HEK293 (cell line): ENCODE results near the gene ISG15.

Source experiments
- FEZF1 ChIP-seq: fragments of 450-650 bp; formaldehyde crosslinking; IDR thresholded peaks from 2 replicates; pipeline ENCODE4 v1.5.1; 2016; ENCODE audit warnings: missing biosample characterization, missing genetic modification characterization
- GLI4 ChIP-seq: fragments of 450-650 bp; formaldehyde crosslinking; IDR thresholded peaks from 2 replicates; pipeline ENCODE4 v1.5.1; 2016; ENCODE audit warnings: missing biosample characterization, missing genetic modification characterization
- GLIS1 ChIP-seq: fragments of 450-650 bp; formaldehyde crosslinking; IDR thresholded peaks from 2 replicates; pipeline ENCODE4 v1.5.1; 2016; ENCODE audit warnings: missing biosample characterization, missing genetic modification characterization
- GLIS2 ChIP-seq: fragments of 450-650 bp; formaldehyde crosslinking; IDR thresholded peaks from 2 replicates; pipeline ENCODE4 v1.5.1; 2016; ENCODE audit warnings: missing biosample characterization, missing genetic modification characterization
- MEIS1 ChIP-seq: sonication (generic); formaldehyde crosslinking; IDR thresholded peaks from 2 replicates; pipeline ENCODE4 v1.8.1; 2022; ENCODE audit warnings: missing genetic modification reagents, mild to moderate bottlenecking, borderline replicate concordance
- PRDM1 ChIP-seq: fragments of 450-650 bp; formaldehyde crosslinking; IDR thresholded peaks from 2 replicates; pipeline ENCODE4; 2016; ENCODE audit warnings: missing biosample characterization, missing genetic modification characterization
- PRDM10 ChIP-seq: fragments of 450-650 bp; formaldehyde crosslinking; IDR thresholded peaks from 2 replicates; pipeline ENCODE4 v1.5.1; 2016; ENCODE audit warnings: missing biosample characterization, missing genetic modification characterization
- SP2 ChIP-seq: fragments of 450-650 bp; formaldehyde crosslinking; IDR thresholded peaks from 2 replicates; pipeline ENCODE4 v1.5.1; 2016; ENCODE audit warnings: missing biosample characterization, missing genetic modification characterization
- SP7 ChIP-seq: fragments of 450-650 bp; formaldehyde crosslinking; IDR thresholded peaks from 2 replicates; pipeline ENCODE4 v1.5.1; 2016; ENCODE audit warnings: missing biosample characterization, missing genetic modification characterization
- TSHZ1 ChIP-seq: fragments of 450-650 bp; formaldehyde crosslinking; IDR thresholded peaks from 2 replicates; pipeline ENCODE4 v1.5.1; 2016; ENCODE audit warnings: missing biosample characterization, missing genetic modification characterization, borderline replicate concordance
- ZBTB20 ChIP-seq: fragments of 450-650 bp; formaldehyde crosslinking; IDR thresholded peaks from 2 replicates; pipeline ENCODE4 v1.5.1; 2016; ENCODE audit warnings: missing biosample characterization, missing genetic modification characterization
- ZBTB26 ChIP-seq: fragments of 450-650 bp; formaldehyde crosslinking; optimal IDR thresholded peaks from 2 replicates; pipeline ENCODE3; 2016; ENCODE audit warnings: missing biosample characterization, mild to moderate bottlenecking, missing genetic modification characterization
- ZFHX2 ChIP-seq: fragments of 450-650 bp; formaldehyde crosslinking; conservative IDR thresholded peaks from 2 replicates; pipeline ENCODE4 v1.5.1; 2016; ENCODE audit warnings: missing biosample characterization, missing genetic modification characterization
- ZFP69B ChIP-seq: fragments of 450-650 bp; formaldehyde crosslinking; IDR thresholded peaks from 2 replicates; pipeline ENCODE4 v1.5.1; 2016; ENCODE audit warnings: missing biosample characterization, missing genetic modification characterization
- ZNF114 ChIP-seq: fragments of 450-650 bp; formaldehyde crosslinking; IDR thresholded peaks from 2 replicates; pipeline ENCODE4 v1.5.0; 2017; ENCODE audit warnings: missing biosample characterization, missing genetic modification characterization
- ZNF202 ChIP-seq: fragments of 450-650 bp; formaldehyde crosslinking; IDR thresholded peaks from 2 replicates; pipeline ENCODE4 v1.5.1; 2016; ENCODE audit warnings: missing biosample characterization, missing genetic modification characterization, borderline replicate concordance
- ZNF211 ChIP-seq: fragments of 450-650 bp; formaldehyde crosslinking; IDR thresholded peaks from 2 replicates; pipeline ENCODE4 v1.5.1; 2016; ENCODE audit warnings: low read depth, missing biosample characterization, missing genetic modification characterization
- ZNF248 ChIP-seq: fragments of 450-650 bp; formaldehyde crosslinking; IDR thresholded peaks from 2 replicates; pipeline ENCODE4 v1.5.1; 2017; ENCODE audit warnings: missing biosample characterization, missing genetic modification characterization
- ZNF311 ChIP-seq: fragments of 450-650 bp; formaldehyde crosslinking; IDR thresholded peaks from 2 replicates; pipeline ENCODE4 v1.5.1; 2017; ENCODE audit warnings: missing biosample characterization, missing genetic modification characterization, borderline replicate concordance
- ZNF473 ChIP-seq: fragments of 450-650 bp; formaldehyde crosslinking; IDR thresholded peaks from 2 replicates; pipeline ENCODE4 v1.5.1; 2017; ENCODE audit warnings: missing biosample characterization, missing genetic modification characterization
- ZNF501 ChIP-seq: fragments of 450-650 bp; formaldehyde crosslinking; IDR thresholded peaks from 2 replicates; pipeline ENCODE4 v1.5.1; 2016; ENCODE audit warnings: missing biosample characterization, missing genetic modification characterization
- ZNF544 ChIP-seq: fragments of 450-650 bp; formaldehyde crosslinking; IDR thresholded peaks from 2 replicates; pipeline ENCODE4 v1.5.0; 2017; ENCODE audit warnings: missing biosample characterization, missing genetic modification characterization
- ZNF560 ChIP-seq: fragments of 450-650 bp; formaldehyde crosslinking; IDR thresholded peaks from 2 replicates; pipeline ENCODE4 v1.5.1; 2017; ENCODE audit warnings: missing biosample characterization, missing genetic modification characterization, borderline replicate concordance
- ZNF664 ChIP-seq: fragments of 450-650 bp; formaldehyde crosslinking; IDR thresholded peaks from 2 replicates; pipeline ENCODE4 v1.5.1; 2016; ENCODE audit warnings: missing biosample characterization, missing genetic modification characterization
- ZNF837 ChIP-seq: fragments of 450-650 bp; formaldehyde crosslinking; IDR thresholded peaks from 2 replicates; pipeline ENCODE4 v1.5.1; 2016; ENCODE audit warnings: missing biosample characterization, missing genetic modification characterization
- ZSCAN5A ChIP-seq: fragments of 450-650 bp; formaldehyde crosslinking; IDR thresholded peaks from 2 replicates; pipeline ENCODE4 v1.5.1; 2016; ENCODE audit warnings: missing biosample characterization, missing genetic modification characterization

ISG15 gene

GRCh38 chr1:1026599-1027413, 13.5 kb downstream of the ISG15 start (continued):
- no peak for TF ChIP-seq PRDM10 (tag by site-specific recombination)
- TF ChIP-seq GLIS2 (tag by site-specific recombination), result 0 out of 2 replicates have a peak, but pooled peaks have one; percentile 4
- no peak for TF ChIP-seq ZBTB26 (tag by site-specific recombination)
- TF ChIP-seq ZFP69B, result no peak
- peak; percentile 96 for TF ChIP-seq GLIS1 (tag by site-specific recombination)
- TF ChIP-seq ZFHX2 (tag by site-specific recombination), result peak; percentile 67
- no peak for TF ChIP-seq ZBTB20 (tag by site-specific recombination)
- no peak for TF ChIP-seq SP7 (tag by site-specific recombination)
- TF ChIP-seq ZNF202, result no peak
- TF ChIP-seq TSHZ1 (tag by site-specific recombination), result no peak
- TF ChIP-seq ZNF248 (tag by site-specific recombination), result no peak
- no peak for TF ChIP-seq ZSCAN5A (tag by site-specific recombination)
- TF ChIP-seq PRDM1, result no peak
- no peak for TF ChIP-seq ZNF473 (tag by site-specific recombination)
- no peak for TF ChIP-seq ZNF211
- TF ChIP-seq SP2, result no peak
- TF ChIP-seq ZNF664 (tag by site-specific recombination), result no peak
- TF ChIP-seq ZNF311 (tag by site-specific recombination), result no peak
- TF ChIP-seq ZNF544 (tag by site-specific recombination), result no peak
- TF ChIP-seq ZNF837 (tag by site-specific recombination), result no peak
- TF ChIP-seq ZNF560, result no peak
- no peak for TF ChIP-seq MEIS1 (CRISPR knock-in tag)
- no peak for TF ChIP-seq FEZF1 (tag by site-specific recombination)
- TF ChIP-seq ZNF114, result no peak
- TF ChIP-seq ZNF501 (tag by site-specific recombination), result no peak
- no peak for TF ChIP-seq GLI4 (tag by site-specific recombination)
